Upper lobe of right lung (tissue), 1 donor: Measurements from ENCODE around the gene PTPRT. TPM values are rescaled to one million over a fixed set of nuclear protein-coding genes. Genes with fewer than 3 reads are reported as not detected.

Experiments used
- ATAC-seq: fragments of 200-7000 bp; cut with Tn5 transposase; one replicate; pipeline ENCODE4 v1.9.1; 2020; ENCODE audit warnings: mild to moderate bottlenecking, moderate library complexity
- DNase-seq: peaks from one replicate; pipeline ENCODE4 v3.0.0-alpha.2; 2020
- H3K27ac ChIP-seq: fragments of 200-600 bp; one replicate; pipeline ENCODE4 v1.8.0; 2022
- H3K27me3 ChIP-seq: fragments of 200-600 bp; one replicate; pipeline ENCODE4 v1.8.0; 2022; ENCODE audit warnings: mild to moderate bottlenecking
- H3K36me3 ChIP-seq: fragments of 200-600 bp; one replicate; pipeline ENCODE4 v1.8.0; 2022
- H3K4me1 ChIP-seq: fragments of 200-600 bp; one replicate; pipeline ENCODE4 v1.8.0; 2022
- H3K4me3 ChIP-seq: fragments of 200-600 bp; one replicate; pipeline ENCODE4 v1.8.0; 2022; ENCODE audit warnings: mild to moderate bottlenecking
- H3K9me3 ChIP-seq: fragments of 200-600 bp; one replicate; pipeline ENCODE4 v1.8.0; 2022
- CTCF ChIP-seq: fragments of 200-600 bp; IDR thresholded peaks from one replicate; pipeline ENCODE4 v1.8.0; 2022; ENCODE audit warnings: antibody characterized with exemption
- intact Hi-C: fragments of 100-400 bp; cut with DNase I; formaldehyde crosslinking; loops from one replicate; pipeline ENCODE4 v1.11.0; 2022
- total RNA-seq: library from RNA; stranded (reverse); fragmentation: NEBNext Ultra II Directional; extraction: Animal tissue kit (Norgen Biotek cat#: 25700); gene quantifications from one replicate; pipeline ENCODE4 v1.2.1, GENCODE V29; 2021
- donor health status: DM: no; HTN: yes; CAD: no; lungs with severe emphysema.

Gene PTPRT
- total RNA-seq, 1 donor from 2014 or later, result 0.46 TPM

- intact Hi-C loops, result no loop called here
- Histone ChIP-seq H3K27me3 (no peaks in the 10 kb centered on the region), H3K4me3 (no peak overlapping the region), H3K4me1 (no peaks in the 10 kb centered on the region), H3K36me3 (no peaks in the 10 kb centered on the region), H3K9me3 (no peaks in the 10 kb centered on the region), H3K27ac (no peak overlapping the region)
- ATAC-seq (no peak), DNase-seq (no peak)
- TF ChIP-seq CTCF, result no peak
Measured at GRCh38 chr20:42429761-42430458, 759.8 kb downstream of the PTPRT start.

- H3K27ac ChIP-seq, result no peak overlapping the region
- H3K36me3 ChIP-seq, result no peaks in the 10 kb centered on the region
- intact Hi-C loops, result no loop called here
- H3K9me3 ChIP-seq, result no peaks in the 10 kb centered on the region
- no peaks in the 10 kb centered on the region for H3K27me3 ChIP-seq
- H3K4me3 ChIP-seq, result no peak overlapping the region
- no peak for DNase-seq
- H3K4me1 ChIP-seq, result no peaks in the 10 kb centered on the region
- ATAC-seq, result no peak
- no peak for TF ChIP-seq CTCF
Measured at GRCh38 chr20:42419814-42420532, 769.7 kb downstream of the PTPRT start.

GRCh38 chr20:42406826-42407225 lies 782.9 kb downstream of the PTPRT start:
- no peak for TF ChIP-seq CTCF
- Histone ChIP-seq H3K27me3 (no peaks in the 10 kb centered on the region), H3K36me3 (no peaks in the 10 kb centered on the region), H3K9me3 (no peaks in the 10 kb centered on the region), H3K4me3 (no peak overlapping the region), H3K27ac (no peak overlapping the region), H3K4me1 (no peaks in the 10 kb centered on the region)
- intact Hi-C loops, result no loop called here
- DNase-seq (no peak), ATAC-seq (no peak)

GRCh38 chr20:42402455-42402854 lies 787.3 kb downstream of the PTPRT start:
- DNase-seq (no peak), ATAC-seq (no peak)
- no peak overlapping the region for H3K4me3 ChIP-seq
- no peak for TF ChIP-seq CTCF
- intact Hi-C loops, result no loop called here
- H3K4me1 ChIP-seq, result no peaks in the 10 kb centered on the region
- H3K9me3 ChIP-seq, result no peaks in the 10 kb centered on the region
- no peak overlapping the region for H3K27ac ChIP-seq
- H3K27me3 ChIP-seq, result no peaks in the 10 kb centered on the region
- no peaks in the 10 kb centered on the region for H3K36me3 ChIP-seq

- no peaks in the 10 kb centered on the region for H3K4me1 ChIP-seq
- H3K36me3 ChIP-seq, result no peaks in the 10 kb centered on the region
- ATAC-seq, result no peak
- no peaks in the 10 kb centered on the region for H3K27me3 ChIP-seq
- TF ChIP-seq CTCF, result no peak
- intact Hi-C loops, result no loop called here
- no peak for DNase-seq
- H3K9me3 ChIP-seq, result no peaks in the 10 kb centered on the region
- no peak overlapping the region for H3K4me3 ChIP-seq
- H3K27ac ChIP-seq, result no peak overlapping the region
Measured at GRCh38 chr20:42401613-42402012, 788.1 kb downstream of the PTPRT start.
